Activated B cell treated with CpG ODN at 0.5 μM for 24 hours (primary cell): ENCODE data around the gene ITGB4. TPM values are rescaled to one million over a fixed set of nuclear protein-coding genes. Genes with fewer than 3 reads are reported as not detected.

Experiments used
- ATAC-seq: fragments of 200-7000 bp; cut with Tn5 transposase; one replicate; pipeline ENCODE4 v1.10.0; 2021; ENCODE audit warnings: low read depth, mild to moderate bottlenecking, moderate library complexity
- CTCF ChIA-PET: fragments of 350-600 bp; sonication (Branson Sonifier 250); formaldehyde crosslinking; loops from one replicate; lab custom pipeline; 2021; ENCODE audit warnings: antibody characterized with exemption; lab: Charles Lee
- POLR2A ChIA-PET: fragments of 350-600 bp; sonication (Branson Sonifier 250); formaldehyde crosslinking; loops from one replicate; lab custom pipeline; 2021; ENCODE audit warnings: antibody characterized with exemption; lab: Charles Lee
- DNase-seq: peaks from one replicate; pipeline ENCODE4 v3.0.0; 2022
- H3K27ac Mint-ChIP-seq: one replicate; pipeline ENCODE4 v1.8.0; 2020; ENCODE audit warnings: mixed read lengths
- H3K27me3 Mint-ChIP-seq: one replicate; pipeline ENCODE4 v1.8.0; 2021; ENCODE audit warnings: mixed read lengths
- H3K36me3 Mint-ChIP-seq: one replicate; pipeline ENCODE4 v1.8.0; 2021; ENCODE audit warnings: low read depth, mixed read lengths
- H3K4me1 Mint-ChIP-seq: one replicate; pipeline ENCODE4 v1.8.0; 2021; ENCODE audit warnings: mixed read lengths
- H3K4me3 Mint-ChIP-seq: one replicate; pipeline ENCODE4 v1.8.0; 2020; ENCODE audit warnings: mild to moderate bottlenecking, mixed read lengths
- H3K9me3 Mint-ChIP-seq: one replicate; pipeline ENCODE4 v1.8.0; 2020; ENCODE audit warnings: mixed read lengths
- CTCF ChIP-seq: fragments of 200-600 bp; IDR thresholded peaks from one replicate; pipeline ENCODE4 v1.8.0; 2022; ENCODE audit warnings: antibody characterized with exemption, mild to moderate bottlenecking
- intact Hi-C: fragments of 100-400 bp; cut with micrococcal nuclease; formaldehyde crosslinking; loops from one replicate; pipeline ENCODE4 v1.15.1; 2024
- total RNA-seq: library from RNA; stranded (reverse); gene quantifications from 2 replicates; pipeline ENCODE4 v1.2.3, GENCODE V29; 2022

ITGB4 gene
- total RNA-seq, 1 donor from 2014 or later, result 2.2 TPM

GRCh38 chr17:75785016-75785890 lies 64.0 kb downstream of the ITGB4 start:
- no peaks in the 10 kb centered on the region for H3K9me3 Mint-ChIP-seq
- H3K27me3 Mint-ChIP-seq, result no peaks in the 10 kb centered on the region
- H3K27ac Mint-ChIP-seq, result peak overlapping the region; percentile 99
- CTCF ChIA-PET, result interaction anchor here (0.7 to 2.6 kb wide), 8 partner anchors 19 to 70 kb away, joined by 3 to 12 read pairs (median 4); partner anchors contain the start of genes UNC13D and WBP2
- intact Hi-C loops, result loop anchor here (1.0 to 2.0 kb wide), 4 partner anchors 24 to 480 kb away; partner anchors contain the start of genes ACOX1, TEN1 and UBALD2
- DNase-seq (peak; percentile 86), ATAC-seq (peak; percentile 56)
- POLR2A ChIA-PET, result interaction anchor here (0.6 to 8.1 kb wide), 31 partner anchors 7 to 1039 kb away, joined by 3 to 87 read pairs (median 6); partner anchors contain the start of genes ACOX1, GALK1, MRPL38 and SLC25A19
- H3K4me3 Mint-ChIP-seq, result peak overlapping the region; percentile 86
- no peak for TF ChIP-seq CTCF
- peaks cover 7% of the 10 kb centered on the region for H3K36me3 Mint-ChIP-seq
- peaks cover 50% of the 10 kb centered on the region for H3K4me1 Mint-ChIP-seq

GRCh38 chr17:75791254-75791653 lies 70.0 kb downstream of the ITGB4 start:
- H3K36me3 Mint-ChIP-seq, result peaks cover 37% of the 10 kb centered on the region
- ChIA-PET CTCF (interaction anchor here (0.8 to 1.4 kb wide), 2 partner anchors 36 to 41 kb away, joined by 3 to 4 read pairs; no protein-coding TSS in a partner anchor), POLR2A (interaction anchor here (0.6 to 1.3 kb wide), 2 partner anchors 12 to 89 kb away, joined by 3 to 11 read pairs; a partner anchor contains a TSS)
- H3K9me3 Mint-ChIP-seq, result no peaks in the 10 kb centered on the region
- TF ChIP-seq CTCF, result no peak
- no peak for ATAC-seq
- peaks cover 23% of the 10 kb centered on the region for H3K4me1 Mint-ChIP-seq
- no peaks in the 10 kb centered on the region for H3K27me3 Mint-ChIP-seq
- DNase-seq, result no peak
- intact Hi-C loops, result no loop called here
- no peak overlapping the region for H3K27ac Mint-ChIP-seq
- H3K4me3 Mint-ChIP-seq, result no peak overlapping the region

DNA sequence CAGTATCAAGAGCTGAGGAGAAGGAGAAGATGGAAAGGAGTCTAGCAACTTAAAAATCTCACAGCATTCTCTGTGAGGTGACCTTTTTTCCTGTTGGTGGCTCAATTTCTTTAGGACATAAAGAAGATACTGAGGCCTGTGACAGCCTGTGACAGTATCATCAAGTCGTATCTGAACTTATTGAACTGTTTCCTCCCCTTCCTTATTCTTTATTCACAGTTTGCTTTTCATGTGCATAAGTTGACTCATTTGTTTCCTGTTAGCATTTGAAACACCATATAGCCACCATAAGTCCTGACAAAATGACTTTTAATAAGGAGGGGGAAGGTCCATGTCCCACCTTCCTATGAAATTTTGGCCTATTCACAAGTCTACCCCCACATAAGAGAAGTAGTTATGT lies 72.2 kb downstream of the ITGB4 start:
- ATAC-seq (no peak), DNase-seq (no peak)
- ChIA-PET CTCF (no interaction called here), POLR2A (interaction anchor here (0.6 to 2.5 kb wide), 2 partner anchors 8 to 46 kb away, joined by 4 to 9 read pairs; no protein-coding TSS in a partner anchor)
- Mint-ChIP-seq H3K9me3 (no peaks in the 10 kb centered on the region), H3K27me3 (no peaks in the 10 kb centered on the region), H3K36me3 (peaks cover 47% of the 10 kb centered on the region), H3K4me3 (no peak overlapping the region), H3K4me1 (peaks cover 12% of the 10 kb centered on the region), H3K27ac (no peak overlapping the region)
- intact Hi-C loops, result no loop called here
- no peak for TF ChIP-seq CTCF

- Mint-ChIP-seq H3K4me1 (peaks cover 11% of the 10 kb centered on the region), H3K4me3 (no peak overlapping the region), H3K9me3 (no peaks in the 10 kb centered on the region), H3K36me3 (peaks cover 58% of the 10 kb centered on the region), H3K27ac (no peak overlapping the region), H3K27me3 (no peaks in the 10 kb centered on the region)
- peak; percentile 3 for DNase-seq
- intact Hi-C loops, result no loop called here
- ChIA-PET POLR2A (interaction anchor here (0.6 to 2.6 kb wide), 8 partner anchors 10 to 629 kb away, joined by 3 to 12 read pairs (median 4); a partner anchor contains a TSS), CTCF (interaction anchor here (0.6 to 1.8 kb wide), 7 partner anchors 13 to 736 kb away, joined by 3 to 5 read pairs (median 3); partner anchors contain the start of genes GALK1 and WBP2)
- no peak for ATAC-seq
- no peak for TF ChIP-seq CTCF
Observed at GRCh38 chr17:75795820-75796607, 74.8 kb downstream of the ITGB4 start.
